Activated CD4-positive, CD25-positive, alpha-beta regulatory T cell treated with anti-CD3 and anti-CD28 coated beads, Interleukin-2, amount 50 U/mL, for 16 hours (primary cell): ENCODE data around the gene SRSF11.
"Not testable (repeated sequence)": the region's sequence is repeated elsewhere in the genome, so short reads cannot be mapped to it uniquely, and the experiment has no call there.

Source experiments
- DNase-seq: peaks from one replicate; pipeline ENCODE4 v3.0.0-alpha.2; 2020; ENCODE audit warnings: low read depth, low spot score

Gene SRSF11

GRCh38 chr1:70221238-70222121 is at the start of gene SRSF11:
TSS of gene SRSF11 (plus strand) at chr1:70221380. CDS start at chr1:70221637, 257 bp downstream.
- peak; percentile 93 for DNase-seq

GRCh38 chr1:70171512-70171911 is 49.7 kb upstream of the SRSF11 start:
- DNase-seq: no peak

GRCh38 chr1:70185181-70185580 is 36.0 kb upstream of the SRSF11 start:
- DNase-seq: not testable (repeated sequence)

- no peak for DNase-seq
Observed at GRCh38 chr1:70188522-70188921, 32.7 kb upstream of the SRSF11 start.

- DNase-seq: no peak
Observed at GRCh38 chr1:70190180-70190579, 31.0 kb upstream of the SRSF11 start.

GRCh38 chr1:70192446-70192845 is 28.7 kb upstream of the SRSF11 start:
- not testable (repeated sequence) for DNase-seq

GRCh38 chr1:70194601-70195000 is 26.6 kb upstream of the SRSF11 start:
- no peak for DNase-seq

GRCh38 chr1:70195342-70195741 is 25.8 kb upstream of the SRSF11 start:
- DNase-seq: no peak

GRCh38 chr1:70196333-70196732 is 24.8 kb upstream of the SRSF11 start:
- no peak for DNase-seq

GRCh38 chr1:70200065-70200464 is 21.1 kb upstream of the SRSF11 start:
- DNase-seq: no peak

GRCh38 chr1:70202173-70202758 is 18.9 kb upstream of the SRSF11 start:
- DNase-seq: no peak

GRCh38 chr1:70204139-70204538 is 17.0 kb upstream of the SRSF11 start:
- DNase-seq: no peak

- no peak for DNase-seq
Observed at GRCh38 chr1:70204600-70204999, 16.6 kb upstream of the SRSF11 start.

- DNase-seq: no peak
Observed at GRCh38 chr1:70205071-70205433, 16.1 kb upstream of the SRSF11 start.

- peak; percentile 94 for DNase-seq
Observed at GRCh38 chr1:70205434-70206118, 15.6 kb upstream of the SRSF11 start, which contains the start of gene LRRC40. TSS of gene LRRC40 (minus strand) at chr1:70205579. CDS start at chr1:70205540, 39 bp downstream.

- not testable (repeated sequence) for DNase-seq
Observed at GRCh38 chr1:70206833-70207232, 14.3 kb upstream of the SRSF11 start.

- no peak for DNase-seq
Observed at GRCh38 chr1:70207492-70207891, 13.7 kb upstream of the SRSF11 start.

GRCh38 chr1:70208292-70208691 is 12.9 kb upstream of the SRSF11 start:
- no peak for DNase-seq

GRCh38 chr1:70210820-70211219 is 10.4 kb upstream of the SRSF11 start:
- no peak for DNase-seq

- no peak for DNase-seq
Observed at GRCh38 chr1:70211541-70211940, 9.6 kb upstream of the SRSF11 start.

GRCh38 chr1:70220015-70220414 is 1.2 kb upstream of the SRSF11 start:
- no peak for DNase-seq

- no peak for DNase-seq
Observed at GRCh38 chr1:70220517-70221237, 503 bp upstream of the SRSF11 start.
